Stimulated activated naive CD8-positive, alpha-beta T cell treated with anti-CD3 and anti-CD28 coated beads, Interleukin-15, Interleukin-2, amounts not matched to agents 100 ng/mL and 50 ng/mL, for 24 hours (primary cell): ENCODE data around the gene DRD2.

Source experiments
- H3K27ac Mint-ChIP-seq: one replicate; pipeline ENCODE4 v1.8.0; 2021; ENCODE audit warnings: mild to moderate bottlenecking, mixed read lengths
- H3K27me3 Mint-ChIP-seq: one replicate; pipeline ENCODE4 v1.8.0; 2021; ENCODE audit warnings: mixed read lengths
- H3K36me3 Mint-ChIP-seq: one replicate; pipeline ENCODE4 v1.8.0; 2021; ENCODE audit warnings: low read depth, mixed read lengths
- H3K4me1 Mint-ChIP-seq: one replicate; pipeline ENCODE4 v1.8.0; 2021; ENCODE audit warnings: low read depth, mixed read lengths
- H3K4me3 Mint-ChIP-seq: one replicate; pipeline ENCODE4 v1.8.0; 2021; ENCODE audit warnings: mild to moderate bottlenecking, mixed read lengths
- H3K9me3 Mint-ChIP-seq: one replicate; pipeline ENCODE4 v1.8.0; 2021; ENCODE audit warnings: mixed read lengths

DRD2 gene

DNA sequence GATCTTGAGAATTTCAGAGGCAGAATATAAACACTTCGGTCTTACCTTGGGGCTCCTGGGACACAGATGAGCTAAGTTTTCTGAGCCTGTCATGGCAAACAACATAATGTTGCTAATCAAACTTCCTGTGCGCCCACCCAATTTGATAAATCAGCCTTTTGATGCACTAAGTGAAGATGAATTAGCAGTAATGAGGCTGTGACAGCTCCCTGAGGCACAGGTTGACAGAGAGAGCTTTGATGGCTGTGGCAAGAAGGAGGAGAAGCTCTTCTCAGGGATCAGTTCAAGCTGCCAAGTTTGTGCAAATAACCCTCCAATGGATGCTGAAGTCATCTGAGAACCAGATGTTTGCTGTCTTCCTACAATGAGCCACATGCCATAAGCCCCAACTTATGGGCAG is 34.4 kb downstream of the DRD2 start:
- peaks cover 15% of the 10 kb centered on the region for H3K27me3 Mint-ChIP-seq
- H3K4me3 Mint-ChIP-seq, result no peak overlapping the region
- no peaks in the 10 kb centered on the region for H3K36me3 Mint-ChIP-seq
- no peaks in the 10 kb centered on the region for H3K4me1 Mint-ChIP-seq
- no peak overlapping the region for H3K27ac Mint-ChIP-seq
- no peaks in the 10 kb centered on the region for H3K9me3 Mint-ChIP-seq

DNA sequence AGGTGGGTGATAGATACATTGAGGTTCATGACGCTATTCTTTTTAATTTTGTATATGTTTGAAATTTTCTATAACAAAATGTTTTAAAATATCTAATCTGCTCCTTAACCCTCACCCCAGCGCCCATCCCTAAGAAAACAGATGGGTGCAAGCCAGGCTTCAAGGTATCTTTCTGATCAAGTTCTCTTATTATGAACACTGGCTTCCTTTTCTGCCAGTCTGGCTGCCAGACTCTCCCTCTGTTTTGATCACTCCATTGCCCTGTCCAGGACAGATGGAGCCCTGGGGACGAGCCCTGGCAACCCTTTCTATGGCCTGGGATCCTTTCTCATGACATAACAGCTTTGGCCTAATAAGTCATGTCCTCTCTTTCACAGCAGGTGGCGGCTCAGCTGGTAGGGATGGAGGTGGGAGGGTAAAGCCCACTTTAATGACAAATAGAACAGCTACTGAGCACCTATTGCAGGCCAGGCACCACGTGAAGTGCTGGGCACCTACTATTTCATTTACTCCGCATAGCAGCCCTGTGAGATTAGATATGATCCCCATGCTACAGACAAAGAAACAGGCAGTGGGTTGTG is 38.4 kb downstream of the DRD2 start:
- no peaks in the 10 kb centered on the region for H3K4me1 Mint-ChIP-seq

DNA sequence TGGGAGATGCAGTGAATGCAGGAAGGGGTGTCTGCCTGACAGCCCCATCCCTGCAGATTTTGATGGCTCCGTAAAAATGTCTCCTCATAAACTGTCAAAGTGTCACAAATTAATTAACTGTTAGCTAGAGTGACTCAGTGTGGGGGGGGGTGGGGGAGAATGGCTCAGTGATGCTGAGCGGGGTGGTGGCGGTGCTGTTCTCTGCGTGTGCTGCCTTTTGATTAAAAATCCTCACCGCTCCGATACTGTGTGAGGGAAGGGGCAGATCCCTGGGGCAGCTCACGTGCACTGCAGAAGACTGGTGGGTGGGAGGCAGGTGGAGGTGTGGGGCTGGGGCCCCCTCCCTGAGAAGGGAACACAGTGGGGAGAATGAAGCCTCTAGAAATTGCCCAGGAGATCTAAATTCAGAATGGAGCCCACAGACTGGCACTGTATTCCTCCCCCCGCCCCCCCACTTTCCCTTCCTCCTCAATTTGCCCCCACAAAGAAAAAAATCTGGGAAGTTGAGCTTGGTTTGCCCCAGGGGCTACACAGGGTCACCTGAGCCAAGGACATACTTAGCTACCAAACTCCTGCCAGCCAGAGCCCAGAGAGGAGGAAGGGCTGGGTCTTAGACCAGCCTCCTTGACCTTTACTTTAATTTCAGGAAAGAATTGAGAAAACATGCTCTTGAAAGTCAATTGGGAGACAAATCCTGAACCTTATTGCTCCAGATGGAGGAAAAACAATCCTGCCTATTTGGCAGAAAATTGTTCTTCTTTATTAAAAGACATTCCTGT is 39.8 kb downstream of the DRD2 start:
- no peaks in the 10 kb centered on the region for H3K4me1 Mint-ChIP-seq
- H3K27me3 Mint-ChIP-seq, result no peaks in the 10 kb centered on the region
- H3K4me3 Mint-ChIP-seq, result no peak overlapping the region
- H3K9me3 Mint-ChIP-seq, result no peaks in the 10 kb centered on the region
- H3K36me3 Mint-ChIP-seq, result no peaks in the 10 kb centered on the region
- H3K27ac Mint-ChIP-seq, result no peak overlapping the region

More for the DNA sequence above, 38.4 kb downstream of the DRD2 start:
- Mint-ChIP-seq H3K27me3 (no peaks in the 10 kb centered on the region), H3K27ac (no peak overlapping the region), H3K4me3 (no peak overlapping the region), H3K9me3 (no peaks in the 10 kb centered on the region), H3K36me3 (no peaks in the 10 kb centered on the region)

DNA sequence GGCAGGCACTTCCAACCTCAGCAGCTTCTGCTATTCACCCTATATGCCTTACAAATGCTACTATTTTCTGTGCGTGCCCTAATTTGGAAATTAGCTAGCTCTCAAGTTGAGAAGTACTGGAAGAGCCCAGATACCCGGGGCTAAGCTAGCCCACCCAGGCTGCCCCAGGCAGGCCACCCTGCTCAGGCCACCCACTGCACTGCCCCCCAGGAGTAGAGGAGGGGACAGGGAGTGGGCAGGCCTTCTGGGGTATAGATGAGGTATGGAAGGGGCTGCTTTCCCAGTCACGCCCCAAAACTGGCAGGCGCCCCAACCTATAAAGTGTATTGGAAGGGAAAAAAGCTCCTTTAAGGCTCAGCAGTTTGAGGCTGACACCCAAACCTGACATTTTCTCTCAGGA is 43.5 kb downstream of the DRD2 start:
- no peaks in the 10 kb centered on the region for H3K27me3 Mint-ChIP-seq
- no peaks in the 10 kb centered on the region for H3K4me1 Mint-ChIP-seq
- H3K9me3 Mint-ChIP-seq, result no peaks in the 10 kb centered on the region
- no peak overlapping the region for H3K4me3 Mint-ChIP-seq
- no peaks in the 10 kb centered on the region for H3K36me3 Mint-ChIP-seq
- no peak overlapping the region for H3K27ac Mint-ChIP-seq

DNA sequence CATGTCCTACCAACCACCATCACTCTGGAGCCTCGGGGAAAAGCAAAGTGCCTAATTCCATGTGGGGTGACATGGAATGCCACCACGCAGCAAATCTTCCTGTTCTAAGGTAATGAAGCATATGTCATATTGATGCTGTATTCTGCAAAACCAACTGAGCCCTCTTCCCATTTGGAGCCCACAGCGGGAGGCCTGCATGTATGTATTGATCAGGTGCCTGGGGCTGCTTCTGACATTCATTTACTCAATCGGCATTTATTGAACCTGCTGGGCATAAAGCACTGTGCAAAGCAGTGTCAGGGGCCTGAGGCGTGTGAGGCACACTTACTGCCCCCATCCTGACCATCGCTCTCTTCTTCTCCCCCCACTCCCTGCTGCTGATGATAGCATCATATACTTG is 48.5 kb downstream of the DRD2 start:
- H3K4me1 Mint-ChIP-seq, result no peaks in the 10 kb centered on the region
- H3K36me3 Mint-ChIP-seq, result no peaks in the 10 kb centered on the region
- no peaks in the 10 kb centered on the region for H3K27me3 Mint-ChIP-seq
- no peak overlapping the region for H3K4me3 Mint-ChIP-seq
- no peak overlapping the region for H3K27ac Mint-ChIP-seq
- no peaks in the 10 kb centered on the region for H3K9me3 Mint-ChIP-seq

DNA sequence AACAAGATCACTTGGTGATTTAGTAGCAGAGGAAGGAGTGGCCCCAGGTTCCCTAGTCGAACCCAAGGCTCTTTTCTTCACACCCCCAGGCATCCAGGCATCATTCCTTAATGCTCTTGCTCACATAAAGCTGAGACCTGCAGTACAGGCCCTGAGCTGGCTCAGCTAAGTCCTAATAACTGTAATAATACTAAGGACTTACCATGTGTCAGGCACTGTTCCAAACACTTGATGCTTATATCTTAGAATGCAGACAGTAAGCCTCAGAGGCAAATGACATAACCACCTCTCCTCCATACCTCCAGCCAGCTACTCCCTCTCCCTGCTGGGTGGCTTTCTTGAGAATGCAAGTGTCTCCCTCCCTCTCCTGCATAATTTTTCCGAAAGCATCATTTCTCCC is 54.4 kb downstream of the DRD2 start:
- Mint-ChIP-seq H3K27ac (no peak overlapping the region), H3K36me3 (no peaks in the 10 kb centered on the region), H3K4me3 (no peak overlapping the region), H3K9me3 (no peaks in the 10 kb centered on the region), H3K27me3 (peaks cover 4% of the 10 kb centered on the region), H3K4me1 (no peaks in the 10 kb centered on the region)

DNA sequence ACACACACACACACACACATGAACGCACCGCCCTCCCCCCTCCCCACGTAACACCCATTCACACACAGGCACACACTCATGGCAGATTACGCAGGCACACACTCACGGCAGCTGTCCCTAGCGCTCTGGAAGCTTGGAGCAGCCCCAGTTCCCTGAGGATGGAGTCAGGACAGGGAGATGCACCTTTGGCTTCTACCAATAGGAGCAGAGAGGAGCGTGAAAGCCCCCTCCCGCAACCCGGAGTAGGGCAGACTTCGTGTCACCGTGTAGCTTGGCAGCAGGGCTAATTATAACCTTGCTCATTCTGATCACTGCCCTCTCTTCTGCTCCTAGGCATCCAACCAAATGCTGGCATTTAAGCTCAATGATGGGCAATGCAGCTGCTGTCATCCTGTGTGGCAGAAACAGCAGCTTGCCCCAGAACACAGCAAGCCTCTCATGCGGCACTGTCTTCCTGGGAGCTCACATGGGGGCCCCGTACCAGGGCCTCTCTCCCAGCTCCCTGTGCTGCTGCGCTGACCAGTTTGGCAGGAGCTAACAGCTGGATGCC is 55.7 kb downstream of the DRD2 start:
- no peak overlapping the region for H3K4me3 Mint-ChIP-seq
- peaks cover 4% of the 10 kb centered on the region for H3K27me3 Mint-ChIP-seq
- H3K27ac Mint-ChIP-seq, result no peak overlapping the region
- H3K4me1 Mint-ChIP-seq, result no peaks in the 10 kb centered on the region
- H3K9me3 Mint-ChIP-seq, result no peaks in the 10 kb centered on the region
- no peaks in the 10 kb centered on the region for H3K36me3 Mint-ChIP-seq

DNA sequence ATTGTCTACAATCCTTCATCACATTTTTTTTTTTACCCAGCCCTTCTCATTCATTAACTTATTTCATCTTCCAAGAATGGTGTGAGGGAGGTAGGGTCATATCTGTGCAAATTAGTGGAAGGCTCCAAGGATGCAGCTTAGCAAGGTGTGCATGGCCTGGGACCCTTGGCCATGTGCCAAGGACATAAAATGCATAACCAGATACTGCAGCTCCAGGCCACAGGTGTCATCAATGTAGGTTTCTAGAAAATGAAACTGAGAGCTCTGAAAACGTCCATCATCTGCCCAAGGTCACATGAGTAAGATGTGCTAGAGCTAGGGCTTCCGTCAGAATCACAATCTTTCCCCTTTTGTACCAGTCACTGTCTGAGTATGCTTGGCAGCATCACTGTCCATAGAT is 57.8 kb downstream of the DRD2 start:
- Mint-ChIP-seq H3K4me1 (no peaks in the 10 kb centered on the region), H3K4me3 (no peak overlapping the region), H3K9me3 (no peaks in the 10 kb centered on the region), H3K36me3 (no peaks in the 10 kb centered on the region), H3K27me3 (peaks cover 4% of the 10 kb centered on the region), H3K27ac (no peak overlapping the region)

DNA sequence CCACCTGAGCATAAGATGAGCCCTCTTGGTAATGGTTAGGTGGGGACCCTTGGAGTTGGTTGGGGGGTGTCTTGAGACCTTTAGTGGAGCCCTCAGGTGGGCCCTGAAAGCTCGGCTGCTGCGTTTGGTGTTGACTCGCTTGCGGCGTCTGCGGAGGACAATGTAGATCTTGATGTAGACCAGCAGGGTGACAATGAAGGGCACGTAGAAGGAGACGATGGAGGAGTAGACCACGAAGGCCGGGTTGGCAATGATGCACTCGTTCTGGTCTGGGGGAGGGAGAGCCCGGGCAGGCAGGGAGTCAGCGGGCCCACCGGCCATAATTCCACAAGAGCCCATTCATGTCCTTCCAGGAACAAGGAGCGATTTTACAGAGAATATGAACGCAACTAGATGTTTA is 59.9 kb downstream of the DRD2 start:
- H3K9me3 Mint-ChIP-seq, result no peaks in the 10 kb centered on the region

DNA sequence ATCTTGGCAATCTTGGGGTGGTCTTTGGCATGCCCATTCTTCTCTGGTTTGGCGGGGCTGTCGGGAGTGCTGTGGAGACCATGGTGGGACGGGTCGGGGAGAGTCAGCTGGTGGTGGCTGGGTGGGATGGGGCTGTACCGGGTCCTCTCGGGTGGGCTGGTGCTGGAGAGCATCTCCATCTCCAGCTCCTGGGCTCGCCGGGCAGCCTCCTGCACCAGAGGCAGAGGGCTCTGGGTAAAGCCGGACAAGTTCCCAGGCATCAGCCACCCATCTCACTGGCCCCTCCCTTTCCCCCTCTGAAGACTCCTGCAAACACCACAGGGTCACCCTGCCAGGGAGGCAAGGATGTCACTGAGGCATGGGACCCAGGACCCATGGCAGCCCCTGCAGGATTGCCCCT is 62.5 kb downstream of the DRD2 start:
- H3K4me3 Mint-ChIP-seq, result no peak overlapping the region
- no peaks in the 10 kb centered on the region for H3K36me3 Mint-ChIP-seq
- no peaks in the 10 kb centered on the region for H3K4me1 Mint-ChIP-seq
- no peaks in the 10 kb centered on the region for H3K27me3 Mint-ChIP-seq
- H3K9me3 Mint-ChIP-seq, result no peaks in the 10 kb centered on the region
- no peak overlapping the region for H3K27ac Mint-ChIP-seq

More for the DNA sequence above, 59.9 kb downstream of the DRD2 start:
- H3K4me1 Mint-ChIP-seq, result no peaks in the 10 kb centered on the region
- peaks cover 4% of the 10 kb centered on the region for H3K27me3 Mint-ChIP-seq
- H3K27ac Mint-ChIP-seq, result no peak overlapping the region
- no peaks in the 10 kb centered on the region for H3K36me3 Mint-ChIP-seq
- no peak overlapping the region for H3K4me3 Mint-ChIP-seq

DNA sequence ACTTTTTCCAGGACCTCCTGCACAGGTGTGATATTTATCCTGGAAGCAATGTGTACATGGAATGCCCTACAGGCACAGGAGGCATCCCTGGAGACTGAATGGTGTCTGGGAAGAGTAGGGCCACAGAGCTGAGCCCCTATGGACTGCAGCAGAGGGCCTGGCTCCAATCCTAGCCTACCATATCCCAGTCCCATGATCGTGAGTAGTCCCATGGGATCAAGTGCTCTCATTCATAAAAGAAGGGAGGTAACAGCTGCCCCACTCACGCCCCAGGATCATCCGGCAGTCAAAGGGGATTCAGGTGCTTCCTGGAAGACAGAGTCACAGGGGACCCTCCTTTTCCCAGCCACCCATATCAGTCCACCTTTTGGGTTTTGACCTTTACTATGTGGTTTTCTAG is 63.7 kb downstream of the DRD2 start:
- Mint-ChIP-seq H3K27me3 (no peaks in the 10 kb centered on the region), H3K9me3 (no peaks in the 10 kb centered on the region), H3K4me1 (no peaks in the 10 kb centered on the region), H3K27ac (no peak overlapping the region), H3K4me3 (no peak overlapping the region), H3K36me3 (no peaks in the 10 kb centered on the region)

DNA sequence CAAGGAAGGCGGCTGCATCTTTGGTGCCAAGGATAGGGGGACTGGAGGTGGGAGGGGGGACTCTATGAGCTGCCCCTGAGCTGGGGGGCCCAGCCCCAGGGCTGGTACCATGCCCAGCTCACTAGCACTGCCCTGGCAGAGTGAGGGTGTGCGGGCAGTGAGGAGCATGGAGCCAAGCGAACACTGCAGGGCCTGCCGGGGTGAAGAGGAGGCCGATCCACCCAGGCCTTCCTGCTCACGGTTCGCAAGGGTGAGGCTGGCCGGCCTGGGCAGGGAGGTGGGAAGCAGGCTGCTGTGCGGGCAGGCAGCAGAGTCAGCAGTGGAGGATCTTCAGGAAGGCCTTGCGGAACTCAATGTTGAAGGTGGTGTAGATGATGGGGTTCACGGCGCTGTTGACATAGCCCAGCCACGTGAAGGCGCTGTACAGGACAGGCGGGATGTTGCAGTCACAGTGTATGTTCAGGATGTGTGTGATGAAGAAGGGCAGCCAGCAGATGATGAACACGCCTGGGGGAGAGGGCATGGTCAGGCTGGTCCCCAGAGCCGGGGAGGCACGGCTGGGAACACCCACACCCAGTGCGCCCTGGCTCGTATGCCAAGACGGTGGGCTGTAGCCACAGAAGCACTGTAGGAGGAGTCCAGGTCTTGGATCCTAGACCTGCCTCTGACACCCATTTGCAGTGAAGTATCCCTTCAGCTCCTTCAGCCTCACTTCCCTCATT is 64.6 kb downstream of the DRD2 start:
- no peaks in the 10 kb centered on the region for H3K9me3 Mint-ChIP-seq
- H3K36me3 Mint-ChIP-seq, result no peaks in the 10 kb centered on the region
- no peak overlapping the region for H3K27ac Mint-ChIP-seq
- no peaks in the 10 kb centered on the region for H3K27me3 Mint-ChIP-seq
- H3K4me1 Mint-ChIP-seq, result no peaks in the 10 kb centered on the region
- H3K4me3 Mint-ChIP-seq, result no peak overlapping the region

DNA sequence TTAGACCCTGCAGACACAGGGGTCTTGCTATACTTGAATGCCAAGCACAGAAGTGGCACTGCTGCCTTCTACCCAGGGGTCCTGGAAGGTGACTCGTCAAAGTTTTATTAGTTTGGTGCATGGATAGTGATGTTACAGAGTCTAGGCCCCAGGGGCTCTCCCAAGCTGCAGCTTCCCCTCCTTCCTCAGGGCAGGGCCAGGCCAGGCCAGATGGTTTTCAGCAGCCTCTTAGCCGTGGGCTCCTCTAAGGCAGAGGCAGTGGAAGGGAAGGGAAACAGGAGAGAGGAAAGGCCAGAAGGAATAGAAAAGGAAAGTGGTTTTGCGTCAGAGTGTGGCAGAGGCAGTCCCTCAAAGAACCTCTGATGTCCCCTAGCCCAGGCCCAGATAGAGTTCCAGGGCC is 65.7 kb downstream of the DRD2 start:
- Mint-ChIP-seq H3K9me3 (no peaks in the 10 kb centered on the region), H3K36me3 (no peaks in the 10 kb centered on the region), H3K27me3 (no peaks in the 10 kb centered on the region)

DNA sequence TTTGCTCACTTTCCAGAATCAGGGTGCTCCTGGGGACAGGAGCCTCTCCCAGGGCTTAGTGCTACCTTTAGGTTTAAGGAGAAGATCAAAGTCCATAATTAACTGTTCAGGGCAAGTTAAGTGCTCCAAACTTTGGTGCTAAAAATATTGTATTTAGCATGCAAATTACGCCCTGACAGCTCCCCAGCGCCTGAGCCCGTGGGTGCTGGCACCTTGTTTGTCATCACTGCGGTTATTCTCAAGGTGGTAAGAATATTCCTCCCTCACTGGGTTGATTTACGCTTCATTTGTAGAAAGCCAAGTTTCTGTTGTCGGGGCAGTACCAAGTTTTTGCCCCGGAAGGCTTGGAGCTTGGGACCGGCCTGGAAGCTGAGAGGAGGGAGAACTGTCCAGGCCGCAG is 66.3 kb downstream of the DRD2 start:
- H3K27ac Mint-ChIP-seq, result no peak overlapping the region
- H3K36me3 Mint-ChIP-seq, result no peaks in the 10 kb centered on the region
- no peaks in the 10 kb centered on the region for H3K9me3 Mint-ChIP-seq
- H3K4me1 Mint-ChIP-seq, result no peaks in the 10 kb centered on the region
- H3K4me3 Mint-ChIP-seq, result no peak overlapping the region
- H3K27me3 Mint-ChIP-seq, result no peaks in the 10 kb centered on the region

More for the DNA sequence above, 65.7 kb downstream of the DRD2 start:
- Mint-ChIP-seq H3K27ac (no peak overlapping the region), H3K4me1 (no peaks in the 10 kb centered on the region), H3K4me3 (no peak overlapping the region)

DNA sequence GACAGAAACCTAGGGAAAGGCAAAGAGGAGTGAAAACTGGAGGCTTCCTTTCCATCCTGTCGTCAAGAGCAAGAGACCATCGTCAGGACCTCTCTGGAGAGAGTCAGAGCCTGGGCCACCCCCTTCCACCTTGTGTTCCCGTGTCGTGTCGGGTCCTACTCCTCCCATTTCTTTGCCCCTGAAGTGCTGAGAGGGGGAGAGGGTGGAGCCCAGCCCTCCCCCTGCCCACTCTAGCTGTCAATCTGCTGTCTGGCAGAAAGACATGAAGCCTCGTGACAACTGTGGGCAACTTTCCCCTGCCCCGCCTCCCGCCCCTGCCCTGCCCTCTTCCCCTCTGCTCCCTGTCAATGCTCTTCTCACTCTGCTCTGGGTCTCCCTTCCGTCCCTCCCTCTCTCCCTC is 67.0 kb downstream of the DRD2 start:
- no peaks in the 10 kb centered on the region for H3K27me3 Mint-ChIP-seq
- no peaks in the 10 kb centered on the region for H3K36me3 Mint-ChIP-seq
- H3K4me3 Mint-ChIP-seq, result no peak overlapping the region
- no peaks in the 10 kb centered on the region for H3K4me1 Mint-ChIP-seq
- no peak overlapping the region for H3K27ac Mint-ChIP-seq
- no peaks in the 10 kb centered on the region for H3K9me3 Mint-ChIP-seq
